OCI-LY1 (cell line): ENCODE results near the gene HES5.

Experiments used
- H2AFZ ChIP-seq: fragments of 200-600 bp; sonication (generic), shearing (Covaris generic); 2 replicates; pipeline ENCODE4 v1.6.0; 2014; ENCODE audit warnings: antibody characterized with exemption, mild to moderate bottlenecking, low read length
- H3F3A ChIP-seq: fragments of 200-600 bp; sonication (generic), shearing (Covaris generic); 2 replicates; pipeline ENCODE4 v1.6.0; 2014; ENCODE audit warnings: mild to moderate bottlenecking, antibody characterized with exemption, low read length, moderate library complexity; ENCODE audit not compliant: insufficient read depth
- H3K27ac ChIP-seq: fragments of 200-600 bp; sonication (generic); 2 replicates; pipeline ENCODE4 v1.5.1; 2014; ENCODE audit warnings: low read length, mixed run types, mild to moderate bottlenecking, low read depth; ENCODE audit not compliant: poor library complexity, severe bottlenecking
- H3K27me3 ChIP-seq: fragments of 200-600 bp; sonication (generic); 2 replicates; pipeline ENCODE4 v1.6.0; 2014; ENCODE audit warnings: antibody characterized with exemption, mild to moderate bottlenecking, low read length, moderate library complexity; ENCODE audit not compliant: insufficient read depth
- H3K36me3 ChIP-seq: fragments of 200-600 bp; sonication (generic); 2 replicates; pipeline ENCODE4 v1.6.1; 2014; ENCODE audit warnings: mild to moderate bottlenecking, antibody characterized with exemption, low read length, moderate library complexity, mixed read lengths; ENCODE audit not compliant: insufficient read depth
- H3K4me1 ChIP-seq: fragments of 200-600 bp; sonication (generic); 2 replicates; pipeline ENCODE4 v1.5.1; 2014; ENCODE audit warnings: mild to moderate bottlenecking, low read length, moderate library complexity; ENCODE audit not compliant: insufficient read depth, severe bottlenecking
- H3K4me2 ChIP-seq: fragments of 200-600 bp; sonication (generic), shearing (Covaris generic); 2 replicates; pipeline ENCODE4 v1.6.1; 2014; ENCODE audit warnings: low read length
- H3K4me3 ChIP-seq: fragments of 200-600 bp; sonication (generic); 2 replicates; pipeline ENCODE4 v1.5.1; 2014; ENCODE audit warnings: low read length, low read depth, mild to moderate bottlenecking, mixed read lengths; ENCODE audit not compliant: poor library complexity, severe bottlenecking
- H3K79me2 ChIP-seq: fragments of 200-600 bp; shearing (Covaris generic); 2 replicates; pipeline ENCODE4 v1.6.1; 2016; ENCODE audit warnings: mixed run types, low read length, mixed read lengths; ENCODE audit not compliant: insufficient read depth
- H3K9ac ChIP-seq: fragments of 200-600 bp; sonication (generic), shearing (Covaris generic); 2 replicates; pipeline ENCODE4 v1.6.1; 2014; ENCODE audit warnings: mild to moderate bottlenecking, low read length, mixed read lengths
- H3K9me2 ChIP-seq: fragments of 200-600 bp; sonication (generic), shearing (Covaris generic); 2 replicates; pipeline ENCODE4 v1.6.1; 2014; ENCODE audit warnings: low read depth, mild to moderate bottlenecking, low read length, mixed read lengths
- H3K9me3 ChIP-seq: fragments of 200-600 bp; shearing (Covaris generic); 2 replicates; pipeline ENCODE4 v1.6.1; 2014; ENCODE audit warnings: low read length, mixed read lengths
- H4K20me1 ChIP-seq: fragments of 200-600 bp; sonication (generic), shearing (Covaris generic); 2 replicates; pipeline ENCODE4 v1.6.0; 2016; ENCODE audit warnings: mild to moderate bottlenecking, low read length; ENCODE audit not compliant: insufficient read depth
- CTCF ChIP-seq: fragments of 200-600 bp; sonication (generic), shearing (Covaris generic); IDR thresholded peaks from 2 replicates; pipeline ENCODE4 v1.5.1; 2017; ENCODE audit warnings: mild to moderate bottlenecking, antibody characterized with exemption, low read length, moderate library complexity, mixed read lengths
- EZH2 ChIP-seq: fragments of 200-600 bp; sonication (generic), shearing (Covaris generic); IDR thresholded peaks from 2 replicates; pipeline ENCODE4 v1.8.0; 2017; ENCODE audit warnings: borderline replicate concordance, mixed run types, mild to moderate bottlenecking, antibody characterized with exemption, low read length, moderate library complexity, mixed read lengths

Gene HES5

GRCh38 chr1:2528016-2528415, 2.0 kb downstream of the HES5 start:
- no peaks in the 10 kb centered on the region for H3F3A ChIP-seq
- H2AFZ ChIP-seq = no peak overlapping the region
- peaks cover 26% of the 10 kb centered on the region for H3K4me1 ChIP-seq
- TF ChIP-seq EZH2 (no peak), CTCF (no peak)
- no peaks in the 10 kb centered on the region for H3K9me2 ChIP-seq
- no peak overlapping the region for H3K4me3 ChIP-seq
- H3K27me3 ChIP-seq = 0 out of 2 replicates have a peak, but pooled peaks cover 9% of the 10 kb centered on the region
- H3K4me2 ChIP-seq = no peak overlapping the region
- no peak overlapping the region for H3K9ac ChIP-seq
- no peaks in the 10 kb centered on the region for H3K9me3 ChIP-seq
- H3K27ac ChIP-seq = no peak overlapping the region
- H3K36me3 ChIP-seq = 0 out of 2 replicates have a peak, but pooled peaks cover 2% of the 10 kb centered on the region
- peaks cover 28% of the 10 kb centered on the region for H3K79me2 ChIP-seq
- H4K20me1 ChIP-seq = no peaks in the 10 kb centered on the region

GRCh38 chr1:2527556-2527860, 2.6 kb downstream of the HES5 start:
- Histone ChIP-seq H3F3A (no peaks in the 10 kb centered on the region), H2AFZ (no peak overlapping the region), H3K79me2 (peaks cover 33% of the 10 kb centered on the region), H3K4me2 (no peak overlapping the region), H3K27ac (no peak overlapping the region), H3K4me3 (no peak overlapping the region), H3K4me1 (peaks cover 26% of the 10 kb centered on the region), H3K9ac (no peak overlapping the region), H3K36me3 (0 out of 2 replicates have a peak, but pooled peaks cover 7% of the 10 kb centered on the region), H4K20me1 (no peaks in the 10 kb centered on the region), H3K9me2 (no peaks in the 10 kb centered on the region), H3K27me3 (0 out of 2 replicates have a peak, but pooled peaks cover 9% of the 10 kb centered on the region), H3K9me3 (no peaks in the 10 kb centered on the region)
- TF ChIP-seq CTCF (no peak), EZH2 (no peak)

GRCh38 chr1:2526824-2527555, 3.1 kb downstream of the HES5 start:
- no peak overlapping the region for H2AFZ ChIP-seq
- H3K4me2 ChIP-seq = peak overlapping the region; percentile 62
- TF ChIP-seq EZH2 (no peak), CTCF (no peak)
- no peaks in the 10 kb centered on the region for H3K9me2 ChIP-seq
- 0 out of 2 replicates have a peak, but pooled peaks cover 9% of the 10 kb centered on the region for H3K27me3 ChIP-seq
- no peaks in the 10 kb centered on the region for H3F3A ChIP-seq
- H3K4me1 ChIP-seq = peaks cover 26% of the 10 kb centered on the region
- H3K9ac ChIP-seq = peak overlapping the region; percentile 13; the same call in 1 of the 2 replicates
- H3K79me2 ChIP-seq = peaks cover 33% of the 10 kb centered on the region
- peak overlapping the region; percentile 86 for H3K4me3 ChIP-seq
- no peaks in the 10 kb centered on the region for H4K20me1 ChIP-seq
- no peak overlapping the region for H3K27ac ChIP-seq
- no peaks in the 10 kb centered on the region for H3K9me3 ChIP-seq
- H3K36me3 ChIP-seq = 0 out of 2 replicates have a peak, but pooled peaks cover 7% of the 10 kb centered on the region
